GM12872 (cell line): ENCODE measurements around the gene MGME1.

Source experiments
- CTCF ChIP-seq: IDR thresholded peaks from 3 replicates; pipeline ENCODE4 v1.5.1; 2011; ENCODE audit warnings: low read depth, mild to moderate bottlenecking, low read length, moderate library complexity; ENCODE audit not compliant: insufficient read depth

Gene MGME1

GRCh38 chr20:17949899-17950298 is 18.9 kb upstream of the MGME1 start:
- no peak for TF ChIP-seq CTCF

- no peak for TF ChIP-seq CTCF
Observed at GRCh38 chr20:17950670-17951069, 18.1 kb upstream of the MGME1 start.

GRCh38 chr20:17951323-17951722 is 17.5 kb upstream of the MGME1 start:
- no peak for TF ChIP-seq CTCF

GRCh38 chr20:17952692-17953684 is 15.8 kb upstream of the MGME1 start:
- no peak for TF ChIP-seq CTCF

GRCh38 chr20:17953935-17954334 is 14.9 kb upstream of the MGME1 start:
- TF ChIP-seq CTCF = no peak

GRCh38 chr20:17955302-17955701 is 13.5 kb upstream of the MGME1 start:
- TF ChIP-seq CTCF = no peak

GRCh38 chr20:17956099-17956685 is 12.6 kb upstream of the MGME1 start:
- no peak for TF ChIP-seq CTCF
